ENCODE data around the gene SEC62. TPM values are rescaled to one million over a fixed set of nuclear protein-coding genes. Genes with fewer than 3 reads are reported as not detected.

The SEC62 gene, protein sequence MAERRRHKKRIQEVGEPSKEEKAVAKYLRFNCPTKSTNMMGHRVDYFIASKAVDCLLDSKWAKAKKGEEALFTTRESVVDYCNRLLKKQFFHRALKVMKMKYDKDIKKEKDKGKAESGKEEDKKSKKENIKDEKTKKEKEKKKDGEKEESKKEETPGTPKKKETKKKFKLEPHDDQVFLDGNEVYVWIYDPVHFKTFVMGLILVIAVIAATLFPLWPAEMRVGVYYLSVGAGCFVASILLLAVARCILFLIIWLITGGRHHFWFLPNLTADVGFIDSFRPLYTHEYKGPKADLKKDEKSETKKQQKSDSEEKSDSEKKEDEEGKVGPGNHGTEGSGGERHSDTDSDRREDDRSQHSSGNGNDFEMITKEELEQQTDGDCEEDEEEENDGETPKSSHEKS
- 28.8 and 106 TPM in 2 replicates for total RNA-seq

DNA sequence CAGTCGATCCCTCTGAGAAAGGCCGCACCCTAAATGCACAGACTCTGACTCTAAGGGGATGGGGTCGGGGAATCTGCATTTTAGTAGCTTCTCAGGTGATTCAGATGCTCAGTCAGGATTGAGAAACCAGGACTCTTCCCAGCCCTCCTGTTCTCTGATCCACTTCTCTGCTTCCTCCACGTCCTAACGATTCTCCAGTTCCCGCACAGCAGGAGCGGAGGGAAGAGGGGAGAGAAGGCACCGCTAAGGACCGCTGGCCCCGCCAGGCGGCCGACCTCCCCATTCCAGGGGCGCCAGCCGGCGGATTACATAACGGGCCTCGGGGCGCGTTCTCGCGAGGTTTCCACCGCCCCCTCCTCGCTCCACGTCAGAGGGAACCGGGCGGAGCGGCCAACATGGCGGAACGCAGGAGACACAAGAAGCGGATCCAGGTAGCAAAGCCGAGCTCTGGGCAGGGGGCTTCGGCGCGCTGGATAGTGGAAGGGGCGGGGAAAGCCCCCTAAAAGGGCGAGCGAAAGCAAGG is at the start of gene SEC62:
SEC62 (plus strand) TSS at position 380 of the 523 bp plus-strand sequence; CDS start at position 396, 16 bp downstream.
- peak; percentile 70 for DNase-seq (ENCODE audit: low read depth)

DNA sequence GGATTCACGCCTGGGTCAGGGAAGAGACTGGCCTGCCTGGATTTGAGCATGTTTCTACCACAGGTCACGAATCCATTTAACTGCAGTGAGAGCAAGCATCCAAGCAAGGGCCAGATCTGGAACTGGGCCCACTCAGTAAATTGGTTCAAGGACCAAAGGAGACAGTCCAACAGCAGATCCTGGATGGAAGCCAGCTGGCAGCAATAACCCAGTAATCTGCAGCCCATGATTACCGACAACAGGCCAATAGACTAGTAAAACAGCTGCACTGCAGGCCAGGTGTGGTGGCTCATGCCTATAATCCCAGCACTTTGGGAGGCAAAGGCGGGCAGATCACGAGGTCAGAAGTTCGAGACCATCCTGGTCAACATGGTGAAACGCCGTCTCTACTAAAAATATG is 43.4 kb upstream of the SEC62 start:
- DNase-seq (ENCODE audit: low read depth) = peak; percentile 64

DNA sequence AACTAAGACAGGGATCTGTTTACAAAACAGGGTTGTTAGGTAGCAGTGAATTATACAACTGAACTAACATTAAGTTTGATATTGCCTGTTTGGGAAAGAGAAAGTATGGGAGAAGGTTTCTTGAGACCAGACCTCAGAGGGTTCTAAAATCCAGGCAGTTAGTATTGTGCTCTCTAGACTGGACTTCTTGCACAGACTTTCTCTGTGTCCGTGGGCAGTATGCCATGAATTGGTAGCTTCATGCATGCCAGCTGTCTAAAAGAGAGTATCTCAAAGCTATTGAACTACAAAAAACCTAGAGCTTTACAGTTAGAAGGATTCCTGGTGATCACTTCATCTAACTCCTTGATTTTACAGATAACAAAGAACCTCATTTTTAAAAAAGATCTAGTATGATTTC is 42.8 kb upstream of the SEC62 start:
- no peak for DNase-seq (ENCODE audit: low read depth)

DNA sequence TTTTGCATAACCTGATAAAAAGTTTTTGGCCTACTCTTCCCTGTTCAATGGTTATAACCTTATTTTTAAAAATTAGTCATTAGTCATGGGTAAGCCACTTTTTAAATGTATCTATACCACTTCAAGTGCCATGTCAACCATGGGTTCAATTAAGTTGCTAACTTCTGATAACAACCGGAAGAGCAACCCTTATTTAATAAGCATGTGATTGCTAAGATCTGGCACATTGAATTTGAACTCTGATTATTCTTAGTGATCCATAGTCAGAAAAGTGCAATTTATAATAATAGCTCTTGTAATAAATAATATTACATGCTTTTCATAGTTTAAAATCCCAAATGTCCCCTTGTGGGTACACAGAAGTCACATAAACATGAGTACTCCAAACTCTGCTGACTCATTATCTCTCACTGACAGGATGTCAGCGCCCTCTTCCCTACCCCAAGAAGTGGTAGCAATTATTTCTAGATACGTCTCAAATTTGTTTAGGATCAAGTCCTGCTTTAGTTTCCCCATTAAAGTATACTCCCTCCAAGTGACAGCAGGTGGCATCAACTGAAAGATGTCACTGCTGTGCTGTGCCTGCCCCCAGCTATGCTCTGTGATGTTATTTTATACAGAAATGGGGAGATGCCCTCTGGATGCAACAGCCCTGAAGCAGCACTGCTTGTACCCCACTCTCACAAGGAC is 36.6 kb upstream of the SEC62 start:
- DNase-seq (ENCODE audit: low read depth) = no peak

DNA sequence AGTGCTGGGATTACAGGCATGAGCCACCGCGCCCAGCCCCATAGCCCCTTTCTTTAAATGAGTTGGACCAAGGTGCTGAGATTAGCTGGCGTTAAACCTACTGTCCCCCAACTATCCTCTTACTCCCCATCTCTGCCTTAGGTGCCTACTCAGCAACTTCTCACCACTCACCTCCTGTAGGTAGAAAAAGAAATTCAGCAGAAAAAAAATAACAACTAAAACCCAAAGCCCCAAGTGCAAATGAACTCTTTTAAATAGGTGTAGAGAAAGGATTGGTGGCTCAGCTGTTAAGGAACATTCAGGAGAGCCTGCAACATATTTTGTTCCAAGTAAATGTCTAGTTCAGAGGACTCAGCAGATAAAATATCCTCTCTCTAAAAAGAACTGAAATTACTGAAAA is 35.8 kb upstream of the SEC62 start:
- no peak for DNase-seq (ENCODE audit: low read depth)

DNA sequence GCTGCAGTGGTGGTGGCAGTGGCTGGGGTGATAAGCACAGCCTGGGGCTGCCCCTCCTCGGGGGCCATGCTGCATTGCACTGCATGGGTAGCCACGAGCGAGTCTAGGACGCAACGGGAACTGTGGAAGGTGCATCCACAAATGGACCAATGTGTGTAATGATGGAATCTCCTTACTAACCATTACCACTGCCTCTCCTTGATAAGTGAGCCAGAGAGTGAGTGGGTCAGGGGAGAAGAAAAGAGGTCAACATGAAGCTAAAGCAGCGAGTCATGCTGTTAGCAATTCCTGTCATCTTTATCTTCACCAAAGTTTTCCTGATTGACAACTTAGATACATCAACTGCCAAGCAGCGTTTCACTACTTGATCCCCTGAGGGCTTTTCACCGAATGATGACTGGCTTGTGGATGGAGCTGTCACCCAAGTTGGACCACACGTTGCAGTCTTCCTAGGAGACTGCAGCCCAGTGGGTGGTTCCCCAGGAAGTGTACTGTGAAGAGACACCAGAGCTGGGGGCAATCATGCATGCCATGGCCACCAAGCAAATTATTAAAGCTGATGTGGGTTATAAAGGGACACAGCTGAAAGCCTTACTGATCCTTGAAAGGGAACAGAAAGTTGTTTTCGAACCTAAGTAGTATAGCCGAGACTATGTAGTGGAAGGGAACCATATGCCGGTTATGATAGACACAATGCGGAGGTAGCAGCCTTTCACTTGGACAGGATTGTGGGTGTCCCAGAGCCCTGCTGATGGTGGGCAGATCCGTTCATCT is 34.7 kb upstream of the SEC62 start:
- DNase-seq (ENCODE audit: low read depth) = no peak

DNA sequence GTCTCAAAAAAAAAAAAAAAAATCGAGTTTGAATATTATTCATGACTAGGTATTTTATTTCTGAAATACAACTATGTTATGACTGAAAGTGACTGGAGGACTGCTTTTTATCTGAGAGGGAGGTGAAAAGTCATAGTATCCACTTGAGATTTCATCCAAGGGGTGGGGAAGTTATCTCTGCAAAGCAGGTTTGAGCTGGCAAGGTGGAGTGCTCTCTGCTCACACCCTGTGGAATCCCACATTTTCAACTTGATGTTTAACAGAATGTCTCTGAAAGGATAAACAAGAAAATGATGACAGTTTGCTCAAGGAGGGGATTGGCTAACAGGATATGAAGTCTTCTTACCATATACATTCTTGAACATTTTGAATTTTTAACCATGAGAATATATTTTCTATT is 27.3 kb upstream of the SEC62 start:
- DNase-seq (ENCODE audit: low read depth) = no peak

DNA sequence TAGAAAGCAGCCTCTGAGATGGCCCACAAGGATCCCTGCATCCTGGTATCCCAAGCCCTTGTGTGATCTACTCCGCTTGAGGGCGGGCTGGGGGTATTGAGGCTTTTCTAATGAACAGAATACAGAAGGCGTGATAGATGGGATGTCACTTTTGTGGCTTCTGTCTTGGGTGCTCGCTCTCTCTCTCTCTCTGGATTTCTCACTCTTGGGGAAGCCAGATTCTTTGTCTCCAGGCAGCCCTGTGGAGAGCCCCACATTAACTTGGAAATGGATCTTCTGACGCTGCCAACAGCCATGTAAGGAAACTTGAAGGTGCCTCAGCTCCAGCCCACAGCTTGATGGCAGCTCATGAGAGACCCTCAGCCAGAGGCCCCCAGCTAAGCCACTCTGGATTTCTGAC is 26.9 kb upstream of the SEC62 start:
- DNase-seq (ENCODE audit: low read depth) = no peak

DNA sequence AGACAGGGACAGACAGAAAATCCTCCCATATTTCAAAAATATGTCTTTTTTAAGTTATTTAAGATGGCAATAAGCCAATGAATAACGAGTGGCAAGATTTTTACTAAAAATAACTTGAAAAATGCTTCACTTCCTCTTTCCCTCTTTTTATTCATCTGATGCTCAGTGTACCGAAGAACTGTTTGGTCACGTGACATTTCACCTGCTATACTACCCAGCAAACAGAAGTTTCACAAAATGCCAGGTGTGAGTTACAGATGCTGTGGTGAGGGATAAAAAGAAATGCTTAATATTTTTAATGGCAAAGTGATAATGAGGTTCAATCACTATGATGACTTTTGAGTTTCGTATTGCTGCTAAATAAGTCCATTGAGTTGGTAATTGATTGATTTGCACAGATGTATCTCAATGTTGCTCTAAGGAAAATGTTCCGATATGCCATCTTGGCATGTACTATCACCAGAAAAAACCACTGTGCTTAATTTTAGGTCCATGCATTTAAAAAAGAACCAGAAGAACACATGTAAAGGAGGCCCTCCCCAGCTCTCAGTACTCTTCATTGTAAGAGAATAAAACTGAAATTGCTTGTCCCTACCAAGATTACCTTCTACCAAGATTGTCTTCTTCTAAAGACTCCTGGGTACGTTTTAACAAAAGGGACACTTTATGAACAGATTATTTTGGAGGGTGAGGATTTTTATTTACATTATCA is 26.0 kb upstream of the SEC62 start:
- DNase-seq (ENCODE audit: low read depth) = no peak

DNA sequence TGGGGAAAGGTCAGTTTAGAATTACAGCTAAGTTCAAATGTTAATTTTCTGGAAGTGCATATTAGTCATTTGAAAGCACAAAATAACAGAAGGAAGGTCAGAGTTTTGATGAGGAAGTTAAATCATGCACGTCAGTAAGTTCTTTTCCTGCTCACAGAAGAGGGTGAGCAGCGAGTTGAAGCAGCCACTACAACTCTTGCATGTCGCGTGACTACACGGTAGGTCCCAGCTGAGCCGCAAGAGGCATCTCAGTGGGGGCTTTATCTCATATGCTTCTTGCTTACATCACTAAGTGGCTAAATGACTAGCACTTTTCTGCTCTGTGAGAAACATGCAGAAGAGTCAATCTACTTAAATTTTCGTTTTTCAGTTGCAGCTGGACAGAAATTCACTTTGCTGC is 21.3 kb upstream of the SEC62 start:
- DNase-seq (ENCODE audit: low read depth) = peak; percentile 49

DNA sequence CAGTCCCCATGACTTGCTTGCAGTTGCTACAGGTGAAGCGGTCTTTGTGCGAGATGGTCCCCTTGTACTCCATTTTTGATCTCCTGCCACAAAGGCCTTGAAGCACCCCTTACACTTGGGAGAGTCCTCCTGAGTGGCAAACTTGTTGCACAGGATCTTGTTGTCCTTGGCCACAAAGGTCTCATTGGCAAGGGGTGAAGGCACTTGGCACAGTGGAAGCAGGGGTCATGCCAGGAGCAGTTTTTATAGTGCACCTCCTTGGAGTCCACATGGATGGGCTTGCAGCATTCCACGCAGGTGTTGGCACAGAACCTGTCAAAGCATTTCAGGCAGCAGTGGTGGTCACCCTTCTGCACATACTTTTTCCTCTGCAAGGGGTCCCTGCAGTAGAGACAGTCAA is 20.3 kb upstream of the SEC62 start:
- no peak for DNase-seq (ENCODE audit: low read depth)

DNA sequence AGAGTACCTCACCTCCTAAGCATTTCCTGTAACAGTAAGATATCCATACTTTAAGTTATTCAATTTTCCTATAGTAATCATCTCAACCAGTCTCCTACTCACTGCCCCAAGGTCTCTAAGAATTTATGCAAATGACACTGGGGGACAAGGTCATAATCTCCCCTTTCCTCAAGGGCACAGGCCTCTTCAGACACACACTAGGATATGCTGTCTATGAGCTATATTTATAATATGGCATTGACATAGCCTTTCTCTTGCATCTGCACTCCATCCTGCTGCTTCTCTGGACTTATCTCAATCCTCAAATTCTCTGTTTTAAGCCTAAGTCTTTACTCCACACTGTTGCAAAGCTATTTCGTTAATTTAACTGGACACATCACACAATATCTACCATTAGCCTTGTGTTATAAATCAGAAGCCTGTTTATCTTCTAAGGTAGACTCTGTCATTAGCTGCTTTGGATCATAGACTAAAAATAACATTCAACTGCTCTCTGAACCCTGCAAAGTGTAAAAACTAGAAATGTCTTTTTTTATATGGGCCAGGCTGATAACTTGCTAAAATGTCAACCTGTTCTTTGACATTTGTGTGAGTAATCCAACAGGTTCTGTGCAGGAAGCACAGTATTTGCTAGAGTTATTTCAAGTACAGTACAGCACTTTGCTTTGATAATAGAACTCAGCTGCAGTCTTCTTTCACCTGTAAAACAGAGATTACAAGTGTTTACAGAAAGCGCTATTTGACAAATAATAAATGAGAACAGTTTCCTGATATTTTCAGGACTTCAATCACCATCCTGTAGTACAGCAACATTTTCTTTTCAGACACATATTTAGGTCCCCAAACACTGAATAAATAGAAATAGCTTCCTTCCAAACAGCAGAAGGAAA is 17.8 kb upstream of the SEC62 start:
- no peak for DNase-seq (ENCODE audit: low read depth)

DNA sequence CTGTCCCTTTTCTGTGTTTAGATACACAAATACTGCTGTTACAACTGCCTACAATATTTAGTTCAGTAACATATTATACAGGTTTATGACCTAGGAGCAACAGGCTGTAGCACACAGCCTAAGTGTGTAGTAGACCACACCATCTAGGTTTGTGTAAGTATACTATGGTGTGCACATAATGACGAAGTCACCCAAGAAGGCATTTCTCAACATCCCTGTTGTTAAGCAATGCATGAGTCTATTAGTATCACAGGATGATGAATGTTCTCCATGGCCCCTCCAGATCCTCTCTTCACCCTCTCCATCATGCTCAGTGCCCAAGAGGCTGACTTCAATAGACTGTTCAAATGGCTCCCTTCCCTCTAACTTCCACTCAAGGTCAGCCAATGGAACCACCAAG is 14.6 kb upstream of the SEC62 start:
- no peak for DNase-seq (ENCODE audit: low read depth)

DNA sequence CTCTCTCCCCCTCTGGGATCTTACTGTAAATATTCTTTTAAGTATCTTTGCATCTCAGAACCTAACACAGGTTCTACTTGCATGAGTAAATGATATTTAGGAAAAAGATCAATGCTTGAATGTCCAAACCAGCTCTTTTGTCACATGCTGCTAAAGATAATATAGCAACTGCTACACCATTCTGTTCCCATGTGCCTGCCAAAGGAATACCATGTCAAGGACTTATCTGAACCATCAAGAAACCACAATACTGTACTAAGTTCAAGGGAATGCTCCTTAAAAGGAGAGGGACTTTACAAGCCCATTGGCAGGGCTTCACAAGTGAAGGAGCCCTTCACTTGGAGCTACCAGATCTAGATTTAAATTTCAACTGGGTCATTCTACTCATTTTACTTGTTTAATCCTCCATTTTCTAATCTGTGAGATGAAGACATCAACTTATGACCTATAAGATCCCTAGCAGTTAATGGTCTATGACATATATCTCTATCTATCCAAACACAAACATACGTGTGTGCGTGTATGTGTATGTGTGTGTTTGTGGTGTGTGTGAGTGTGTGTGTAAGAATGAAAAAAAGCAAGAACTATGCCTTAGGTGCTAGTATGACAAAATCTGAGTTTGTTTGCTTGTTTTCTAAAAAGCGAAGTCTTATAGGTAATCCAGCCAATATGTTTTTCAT is 13.0 kb upstream of the SEC62 start:
- no peak for DNase-seq (ENCODE audit: low read depth)

DNA sequence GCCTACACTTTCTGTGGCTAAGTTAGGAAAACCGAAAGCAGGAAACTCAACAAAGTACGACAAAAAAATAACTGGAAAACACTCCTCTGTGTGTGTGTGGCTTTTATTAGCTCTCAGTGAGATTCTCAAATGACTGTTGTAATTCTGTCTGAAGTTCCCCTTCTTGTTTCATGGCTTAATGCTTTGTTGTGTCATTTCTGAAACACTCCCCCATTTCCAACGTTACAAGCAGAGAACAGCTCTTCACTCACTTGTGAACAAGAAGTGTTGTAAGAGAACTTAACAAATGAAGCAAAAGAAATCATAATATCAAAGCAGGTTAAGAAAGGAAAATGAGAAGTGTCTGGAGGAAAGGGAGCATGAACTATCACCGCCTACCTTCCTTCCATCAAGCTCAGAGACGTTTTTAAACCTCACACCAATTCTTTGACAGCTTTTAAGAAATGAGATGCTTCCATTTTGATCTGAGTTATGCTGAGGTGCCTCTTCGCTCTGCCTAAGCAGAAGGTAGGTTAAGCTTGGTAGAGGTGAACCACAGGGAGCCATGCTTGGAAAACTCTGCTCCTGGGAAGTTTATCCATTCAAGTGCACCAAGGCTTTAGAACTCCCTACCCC is 12.4 kb upstream of the SEC62 start:
- no peak for DNase-seq (ENCODE audit: low read depth)

DNA sequence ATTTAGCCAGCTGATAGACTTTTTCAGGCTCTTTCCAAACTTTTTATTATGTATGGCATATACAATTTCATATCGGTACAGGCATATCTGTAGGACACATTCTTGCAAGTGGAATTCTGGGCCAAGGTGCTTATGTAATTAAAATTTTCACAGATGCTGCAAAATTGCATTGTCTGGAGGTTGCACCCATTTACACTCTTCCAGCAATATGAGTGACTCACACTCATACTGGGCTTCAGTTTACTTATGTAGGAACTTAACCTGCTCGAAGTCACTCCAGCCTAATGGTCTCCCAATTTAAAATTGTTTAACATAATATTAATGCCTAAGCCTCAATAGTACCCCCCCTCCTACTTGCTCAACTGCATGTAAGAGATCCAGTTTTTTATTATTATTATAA is 11.2 kb upstream of the SEC62 start:
- DNase-seq (ENCODE audit: low read depth) = no peak

DNA sequence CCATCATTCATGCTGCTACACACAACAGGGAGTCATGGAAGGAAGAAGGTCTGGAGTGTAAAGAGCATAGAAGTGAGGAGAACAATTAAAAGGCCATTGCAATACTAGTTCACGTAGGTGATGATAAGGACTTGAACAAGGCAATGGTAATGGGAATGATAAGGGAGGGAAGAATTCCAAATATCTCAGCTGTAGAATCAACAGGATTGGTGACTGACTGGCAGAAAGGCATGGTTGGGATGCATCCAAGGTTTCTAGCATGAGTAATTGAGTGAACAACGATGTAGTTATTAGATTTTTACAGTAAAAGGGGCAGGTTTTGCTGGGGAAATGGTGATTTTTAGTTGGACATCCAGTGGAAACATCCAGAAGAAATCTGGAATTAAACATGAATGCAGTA is 2.4 kb upstream of the SEC62 start:
- DNase-seq (ENCODE audit: low read depth) = no peak

DNA sequence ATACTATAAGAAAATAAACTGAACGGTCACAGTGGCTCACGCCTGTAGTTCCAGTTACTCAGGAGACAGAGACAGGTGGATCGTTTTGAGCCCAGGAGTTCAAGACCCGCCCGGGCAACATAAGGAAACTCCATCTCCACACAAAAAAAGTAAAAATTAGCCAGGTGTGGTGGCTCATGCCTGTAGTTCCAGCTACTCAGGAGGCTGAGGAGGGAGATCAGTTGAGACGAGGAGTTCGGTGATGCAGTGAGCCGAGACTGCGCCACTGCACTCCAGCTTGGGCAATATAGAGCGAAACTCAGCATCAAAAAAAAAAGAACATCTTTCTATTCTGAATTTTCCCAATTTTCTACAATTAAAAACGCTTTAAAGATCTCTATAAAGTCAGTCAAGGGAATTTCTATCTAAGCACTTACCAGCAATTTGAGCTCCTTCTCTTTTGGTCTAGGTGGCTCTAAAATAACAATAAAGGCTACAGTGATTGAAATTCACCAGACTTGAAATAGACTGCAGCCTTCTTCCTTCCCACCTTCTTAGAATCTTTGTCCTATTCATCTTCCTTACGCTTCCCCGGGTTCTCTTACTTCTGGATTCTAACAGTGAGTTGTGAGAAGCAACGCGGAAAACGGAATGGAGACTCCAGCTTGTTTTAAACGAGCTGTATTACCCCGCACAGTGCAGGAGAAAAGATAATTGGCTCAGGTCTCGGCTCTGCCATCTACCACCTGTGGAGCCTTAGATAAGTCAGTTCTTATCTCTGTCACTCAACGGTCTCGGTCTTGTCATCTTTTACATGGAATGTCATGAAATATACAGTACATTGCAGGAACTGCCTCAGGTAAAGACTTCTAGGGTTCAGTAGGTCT is 812 bp upstream of the SEC62 start:
- no peak for DNase-seq (ENCODE audit: low read depth)

Data from renal cortical epithelial cell (primary cell).